ENCODE data around the gene TSPO. TPM values are rescaled to one million over a fixed set of nuclear protein-coding genes. Genes with fewer than 3 reads are reported as not detected.
A peak's percentile ranks its signal among the peaks of the same experiment; 100 is the strongest.

The TSPO gene
- total RNA-seq, 1 experiment from 2014 or later = 195 TPM

DNA sequence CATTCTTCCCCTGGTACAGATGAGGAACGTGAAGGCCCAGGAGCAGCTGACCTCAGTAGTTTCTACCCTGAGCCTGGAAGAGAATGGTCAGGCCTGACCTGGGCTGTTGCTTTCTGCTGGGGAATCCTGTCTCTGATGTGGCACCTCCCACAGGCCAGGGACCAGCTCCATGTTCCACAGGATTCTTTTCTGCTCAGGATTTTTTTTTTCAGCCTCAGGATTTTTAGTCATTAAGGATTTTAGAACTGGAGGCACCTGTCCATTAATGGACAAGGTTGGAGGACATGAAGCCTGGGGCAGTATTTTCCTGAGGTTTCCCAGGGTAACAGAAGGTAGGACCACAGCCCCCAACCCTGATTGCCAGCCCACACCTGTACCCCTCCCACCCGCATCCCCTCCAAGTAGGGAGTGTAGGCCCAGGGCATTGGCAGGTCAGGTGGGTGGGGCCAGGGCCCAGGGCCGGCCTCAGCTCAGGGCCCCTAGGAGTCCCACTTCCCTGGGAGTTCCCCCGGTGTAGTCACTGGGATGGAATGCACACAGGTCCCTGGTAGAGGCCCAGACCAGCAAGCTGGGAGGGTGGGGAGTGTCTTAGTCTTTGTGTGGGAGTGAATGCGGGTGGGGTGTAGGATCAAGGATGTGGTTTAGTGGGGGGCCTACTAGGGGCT, 24.7 kb upstream of the TSPO start:
- CTCF ChIA-PET = interaction anchor here (1.3 to 2.2 kb wide), 4 partner anchors 9 to 259 kb away, joined by 4 to 11 read pairs (median 6); no protein-coding TSS in a partner anchor
- H3K4me3 Mint-ChIP-seq (ENCODE audit: low read depth, unreplicated experiment) = peak overlapping the region; percentile 99
- peaks cover 71% of the 10 kb centered on the region for H3K36me3 Mint-ChIP-seq (ENCODE audit: insufficient read depth, unreplicated experiment)
- H3K4me1 Mint-ChIP-seq (ENCODE audit: low read depth, unreplicated experiment) = peaks cover 47% of the 10 kb centered on the region
- peak; percentile 94 for DNase-seq
- TF ChIP-seq, protein P1, sequence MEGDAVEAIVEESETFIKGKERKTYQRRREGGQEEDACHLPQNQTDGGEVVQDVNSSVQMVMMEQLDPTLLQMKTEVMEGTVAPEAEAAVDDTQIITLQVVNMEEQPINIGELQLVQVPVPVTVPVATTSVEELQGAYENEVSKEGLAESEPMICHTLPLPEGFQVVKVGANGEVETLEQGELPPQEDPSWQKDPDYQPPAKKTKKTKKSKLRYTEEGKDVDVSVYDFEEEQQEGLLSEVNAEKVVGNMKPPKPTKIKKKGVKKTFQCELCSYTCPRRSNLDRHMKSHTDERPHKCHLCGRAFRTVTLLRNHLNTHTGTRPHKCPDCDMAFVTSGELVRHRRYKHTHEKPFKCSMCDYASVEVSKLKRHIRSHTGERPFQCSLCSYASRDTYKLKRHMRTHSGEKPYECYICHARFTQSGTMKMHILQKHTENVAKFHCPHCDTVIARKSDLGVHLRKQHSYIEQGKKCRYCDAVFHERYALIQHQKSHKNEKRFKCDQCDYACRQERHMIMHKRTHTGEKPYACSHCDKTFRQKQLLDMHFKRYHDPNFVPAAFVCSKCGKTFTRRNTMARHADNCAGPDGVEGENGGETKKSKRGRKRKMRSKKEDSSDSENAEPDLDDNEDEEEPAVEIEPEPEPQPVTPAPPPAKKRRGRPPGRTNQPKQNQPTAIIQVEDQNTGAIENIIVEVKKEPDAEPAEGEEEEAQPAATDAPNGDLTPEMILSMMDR (IDR thresholded peaks at IDR 0.05; ENCODE audit: unreplicated experiment) = no peak
- no peaks in the 10 kb centered on the region for H3K9me3 Mint-ChIP-seq (ENCODE audit: low read depth, unreplicated experiment)
- H3K27ac Mint-ChIP-seq (ENCODE audit: unreplicated experiment) = peak overlapping the region; percentile 94
- intact Hi-C loops (cut with micrococcal nuclease; ENCODE audit: unreplicated experiment) = no loop called here
- BruUV-seq (replicated peaks) = no TSS peak
- H3K27me3 Mint-ChIP-seq (ENCODE audit: unreplicated experiment) = no peaks in the 10 kb centered on the region

DNA sequence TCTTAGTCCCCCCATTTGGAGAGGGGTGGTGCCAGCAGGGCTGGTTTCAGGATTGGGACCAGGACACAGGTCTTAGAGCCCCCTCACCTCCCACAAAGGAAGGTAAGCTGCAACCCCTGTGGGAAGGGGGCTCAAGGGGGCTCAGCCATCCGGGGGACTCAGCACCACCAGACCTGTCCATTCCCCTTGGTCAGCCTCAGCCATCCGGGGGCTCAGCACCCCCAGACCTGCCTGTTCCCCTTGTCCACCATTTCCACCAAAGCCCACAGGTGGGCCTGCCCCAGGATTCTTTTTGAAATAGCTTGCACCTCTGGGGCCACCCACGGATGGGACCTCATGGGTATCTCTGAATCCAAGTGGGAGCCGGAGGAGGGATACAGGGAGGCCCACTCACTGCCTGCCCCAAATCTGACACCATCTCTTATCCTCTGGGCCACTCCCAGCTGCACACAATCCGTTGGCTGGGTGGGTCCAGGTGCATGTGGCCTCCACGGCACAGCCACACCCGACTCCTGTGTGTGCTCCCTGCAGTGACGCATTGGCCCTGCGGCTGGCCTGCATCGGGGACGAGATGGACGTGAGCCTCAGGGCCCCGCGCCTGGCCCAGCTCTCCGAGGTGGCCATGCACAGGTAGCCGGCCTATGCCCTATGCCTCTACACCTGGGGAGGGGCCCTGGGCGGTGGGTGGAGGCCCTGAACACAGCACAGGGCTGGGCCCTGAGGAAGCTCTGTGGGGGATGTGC, 24.0 kb upstream of the TSPO start:
- Mint-ChIP-seq H3K4me3 (ENCODE audit: low read depth, unreplicated experiment) (peak overlapping the region; percentile 99), H3K36me3 (ENCODE audit: insufficient read depth, unreplicated experiment) (peaks cover 73% of the 10 kb centered on the region), H3K27me3 (ENCODE audit: unreplicated experiment) (no peaks in the 10 kb centered on the region), H3K4me1 (ENCODE audit: low read depth, unreplicated experiment) (peaks cover 40% of the 10 kb centered on the region), H3K9me3 (ENCODE audit: low read depth, unreplicated experiment) (no peaks in the 10 kb centered on the region), H3K27ac (ENCODE audit: unreplicated experiment) (peak overlapping the region; percentile 94)
- CTCF ChIA-PET = interaction anchor here (1.3 to 2.2 kb wide), 4 partner anchors 10 to 260 kb away, joined by 4 to 11 read pairs (median 6); no protein-coding TSS in a partner anchor
- TF ChIP-seq, protein P1 (IDR thresholded peaks at IDR 0.05; ENCODE audit: unreplicated experiment) = no peak
- DNase-seq = peak; percentile 91
- BruUV-seq (replicated peaks) = TSS peak; percentile 56
- intact Hi-C loops (cut with micrococcal nuclease; ENCODE audit: unreplicated experiment) = no loop called here

DNA sequence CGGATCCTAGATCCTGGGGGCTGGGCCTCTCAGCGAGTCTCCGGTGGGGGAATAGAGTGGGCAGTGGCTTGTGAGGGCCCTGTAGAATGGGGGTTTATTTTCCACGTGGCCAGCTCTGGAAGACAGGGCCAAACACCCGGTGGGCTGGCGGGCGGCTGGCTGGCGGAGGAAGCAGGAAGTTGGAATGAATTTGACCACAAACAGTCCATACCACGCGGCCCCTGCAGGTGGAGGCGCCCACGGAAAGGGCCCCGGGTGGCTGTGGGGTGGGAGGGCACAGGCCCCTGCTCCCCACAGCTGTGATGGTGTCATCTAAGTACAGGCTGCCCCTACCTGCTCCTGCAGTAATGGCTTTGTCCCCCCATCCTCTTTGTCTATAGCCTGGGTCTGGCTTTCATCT, 23.2 kb upstream of the TSPO start:
- peak overlapping the region; percentile 94 for H3K27ac Mint-ChIP-seq (ENCODE audit: unreplicated experiment)
- TF ChIP-seq, protein P1 (IDR thresholded peaks at IDR 0.05; ENCODE audit: unreplicated experiment) = peak; percentile 23
- peak overlapping the region; percentile 99 for H3K4me3 Mint-ChIP-seq (ENCODE audit: low read depth, unreplicated experiment)
- H3K4me1 Mint-ChIP-seq (ENCODE audit: low read depth, unreplicated experiment) = peaks cover 33% of the 10 kb centered on the region
- intact Hi-C loops (cut with micrococcal nuclease; ENCODE audit: unreplicated experiment) = no loop called here
- H3K27me3 Mint-ChIP-seq (ENCODE audit: unreplicated experiment) = no peaks in the 10 kb centered on the region
- BruUV-seq (replicated peaks) = TSS peak; percentile 49
- DNase-seq = peak; percentile 44
- CTCF ChIA-PET = interaction anchor here (1.5 to 2.2 kb wide), 2 partner anchors 11 to 13 kb away, joined by 5 to 11 read pairs; no protein-coding TSS in a partner anchor
- H3K36me3 Mint-ChIP-seq (ENCODE audit: insufficient read depth, unreplicated experiment) = peaks cover 81% of the 10 kb centered on the region
- H3K9me3 Mint-ChIP-seq (ENCODE audit: low read depth, unreplicated experiment) = no peaks in the 10 kb centered on the region

DNA sequence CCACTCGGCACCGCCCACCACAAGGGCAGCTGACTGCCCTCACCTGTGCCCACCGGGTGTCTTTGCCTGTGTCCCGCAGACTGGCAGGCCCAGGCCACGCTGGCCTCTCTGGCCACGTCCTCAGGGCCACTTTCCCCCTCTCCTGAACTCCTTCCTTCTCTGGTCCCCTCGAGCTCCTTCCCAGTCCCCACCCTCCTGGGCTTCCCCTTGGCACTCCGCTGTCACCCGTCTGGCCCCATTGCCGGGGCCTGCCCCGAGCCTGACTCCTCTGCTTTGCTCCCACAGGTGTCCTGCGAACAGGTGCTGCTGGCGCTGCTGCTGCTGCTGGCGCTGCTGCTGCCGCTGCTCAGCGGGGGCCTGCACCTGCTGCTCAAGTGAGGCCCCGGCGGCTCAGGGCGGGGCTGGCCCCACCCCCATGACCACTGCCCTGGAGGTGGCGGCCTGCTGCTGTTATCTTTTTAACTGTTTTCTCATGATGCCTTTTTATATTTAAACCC, 22.4 kb upstream of the TSPO start:
- BruUV-seq (replicated peaks) = no TSS peak
- peak overlapping the region; percentile 99 for H3K4me3 Mint-ChIP-seq (ENCODE audit: low read depth, unreplicated experiment)
- intact Hi-C loops (cut with micrococcal nuclease; ENCODE audit: unreplicated experiment) = no loop called here
- no peaks in the 10 kb centered on the region for H3K27me3 Mint-ChIP-seq (ENCODE audit: unreplicated experiment)
- H3K36me3 Mint-ChIP-seq (ENCODE audit: insufficient read depth, unreplicated experiment) = peaks cover 84% of the 10 kb centered on the region
- CTCF ChIA-PET = interaction anchor here (0.7 kb wide), 1 partner anchor 291 kb away, joined by 3 read pairs; no protein-coding TSS in a partner anchor
- peak overlapping the region; percentile 94 for H3K27ac Mint-ChIP-seq (ENCODE audit: unreplicated experiment)
- TF ChIP-seq, protein P1 (IDR thresholded peaks at IDR 0.05; ENCODE audit: unreplicated experiment) = no peak
- H3K4me1 Mint-ChIP-seq (ENCODE audit: low read depth, unreplicated experiment) = peaks cover 31% of the 10 kb centered on the region
- DNase-seq = peak; percentile 75
- no peaks in the 10 kb centered on the region for H3K9me3 Mint-ChIP-seq (ENCODE audit: low read depth, unreplicated experiment)
